HPDE6-E6E7 (cell line): Measurements from ENCODE around the gene BRD3OS.
A peak's percentile ranks its signal among the peaks of the same experiment; 100 is the strongest.
"Not testable (repeated sequence)": the region's sequence is repeated elsewhere in the genome, so short reads cannot be mapped to it uniquely, and the experiment has no call there.

Experiments
- DNase-seq: peaks from one replicate; pipeline ENCODE4 v3.0.0; 2011; ENCODE audit warnings: missing footprints; ENCODE audit errors: extremely low spot score

BRD3OS gene

GRCh38 chr9:133988771-133989170, 36.5 kb upstream of the BRD3OS start:
- DNase-seq, result not testable (repeated sequence)

GRCh38 chr9:133989625-133990365, 35.5 kb upstream of the BRD3OS start:
- DNase-seq, result no peak

- DNase-seq, result peak; percentile 47
These were observed 34.7 kb upstream of the BRD3OS start for GRCh38 chr9:133990366-133991213.

- no peak for DNase-seq
These were observed 33.9 kb upstream of the BRD3OS start for GRCh38 chr9:133991214-133991921.

- DNase-seq, result no peak
These were observed 33.1 kb upstream of the BRD3OS start, which contains the start of gene VAV2 for GRCh38 chr9:133991964-133992779. TSS of gene VAV2 (minus strand) at chr9:133992324. CDS start at chr9:133992278, 46 bp downstream.

GRCh38 chr9:133992780-133993634, 32.3 kb upstream of the BRD3OS start:
- DNase-seq, result peak; percentile 68

GRCh38 chr9:133993635-133994253, 31.5 kb upstream of the BRD3OS start:
- no peak for DNase-seq

GRCh38 chr9:133994353-133995011, 30.8 kb upstream of the BRD3OS start:
- peak; percentile 70 for DNase-seq

GRCh38 chr9:133995012-133995896, 30.0 kb upstream of the BRD3OS start:
- DNase-seq, result no peak

- DNase-seq, result no peak
These were observed 28.5 kb upstream of the BRD3OS start for GRCh38 chr9:133996531-133997520.

GRCh38 chr9:133997584-133997983, 27.7 kb upstream of the BRD3OS start:
- DNase-seq, result no peak

GRCh38 chr9:133998915-133999595, 26.2 kb upstream of the BRD3OS start:
- no peak for DNase-seq

- no peak for DNase-seq
These were observed 25.4 kb upstream of the BRD3OS start for GRCh38 chr9:133999851-134000265.

- DNase-seq, result no peak
These were observed 22.5 kb upstream of the BRD3OS start for GRCh38 chr9:134002796-134003195.

- no peak for DNase-seq
These were observed 22.0 kb upstream of the BRD3OS start for GRCh38 chr9:134003237-134003636.

- no peak for DNase-seq
These were observed 21.0 kb upstream of the BRD3OS start for GRCh38 chr9:134004131-134004873.
